D721Med (cell line): Measurements from ENCODE around the gene TMPRSS4.

ENCODE experiments used
- DNase-seq: peaks from one replicate; pipeline ENCODE4 v3.0.0; 2011; ENCODE audit warnings: low spot score; ENCODE audit not compliant: insufficient read length
- FAIRE-seq: peaks from 2 replicates; lab custom pipeline; 2011; peaks lifted over from hg19 to GRCh38; lab: Jason Lieb, UNC
- TF ChIP-seq, protein P1 (sequence below): IDR thresholded peaks from 2 replicates; pipeline ENCODE4 v1.5.1; 2012; ENCODE audit warnings: mild to moderate bottlenecking, control low read depth; ENCODE audit not compliant: insufficient read depth; ENCODE audit errors: missing control alignments

TMPRSS4 gene

DNA sequence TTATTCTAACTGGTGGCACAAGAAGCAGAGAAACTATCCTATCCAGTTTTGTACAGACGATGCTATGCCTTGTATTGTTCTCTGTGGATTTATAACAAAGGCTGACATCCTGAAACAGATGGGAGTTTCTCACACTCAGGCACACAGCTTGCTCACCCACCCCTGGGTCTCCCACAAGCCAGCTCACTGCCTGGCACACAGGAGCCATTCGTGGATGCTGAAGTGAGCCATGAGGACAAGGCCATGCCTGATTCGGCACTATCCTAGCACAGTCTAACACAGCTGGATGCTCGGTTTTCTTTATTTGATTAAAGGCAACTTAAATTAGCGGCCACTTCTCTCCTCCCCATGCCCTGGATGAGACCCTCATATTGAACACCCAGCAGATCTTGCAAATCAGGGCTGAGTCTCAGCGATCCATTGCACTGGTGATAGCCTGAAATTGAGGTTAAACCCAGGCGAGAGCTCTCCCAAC is 25.7 kb upstream of the TMPRSS4 start:
- DNase-seq (no peak), FAIRE-seq (no peak)
- TF ChIP-seq, protein P1, sequence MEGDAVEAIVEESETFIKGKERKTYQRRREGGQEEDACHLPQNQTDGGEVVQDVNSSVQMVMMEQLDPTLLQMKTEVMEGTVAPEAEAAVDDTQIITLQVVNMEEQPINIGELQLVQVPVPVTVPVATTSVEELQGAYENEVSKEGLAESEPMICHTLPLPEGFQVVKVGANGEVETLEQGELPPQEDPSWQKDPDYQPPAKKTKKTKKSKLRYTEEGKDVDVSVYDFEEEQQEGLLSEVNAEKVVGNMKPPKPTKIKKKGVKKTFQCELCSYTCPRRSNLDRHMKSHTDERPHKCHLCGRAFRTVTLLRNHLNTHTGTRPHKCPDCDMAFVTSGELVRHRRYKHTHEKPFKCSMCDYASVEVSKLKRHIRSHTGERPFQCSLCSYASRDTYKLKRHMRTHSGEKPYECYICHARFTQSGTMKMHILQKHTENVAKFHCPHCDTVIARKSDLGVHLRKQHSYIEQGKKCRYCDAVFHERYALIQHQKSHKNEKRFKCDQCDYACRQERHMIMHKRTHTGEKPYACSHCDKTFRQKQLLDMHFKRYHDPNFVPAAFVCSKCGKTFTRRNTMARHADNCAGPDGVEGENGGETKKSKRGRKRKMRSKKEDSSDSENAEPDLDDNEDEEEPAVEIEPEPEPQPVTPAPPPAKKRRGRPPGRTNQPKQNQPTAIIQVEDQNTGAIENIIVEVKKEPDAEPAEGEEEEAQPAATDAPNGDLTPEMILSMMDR: no peak

DNA sequence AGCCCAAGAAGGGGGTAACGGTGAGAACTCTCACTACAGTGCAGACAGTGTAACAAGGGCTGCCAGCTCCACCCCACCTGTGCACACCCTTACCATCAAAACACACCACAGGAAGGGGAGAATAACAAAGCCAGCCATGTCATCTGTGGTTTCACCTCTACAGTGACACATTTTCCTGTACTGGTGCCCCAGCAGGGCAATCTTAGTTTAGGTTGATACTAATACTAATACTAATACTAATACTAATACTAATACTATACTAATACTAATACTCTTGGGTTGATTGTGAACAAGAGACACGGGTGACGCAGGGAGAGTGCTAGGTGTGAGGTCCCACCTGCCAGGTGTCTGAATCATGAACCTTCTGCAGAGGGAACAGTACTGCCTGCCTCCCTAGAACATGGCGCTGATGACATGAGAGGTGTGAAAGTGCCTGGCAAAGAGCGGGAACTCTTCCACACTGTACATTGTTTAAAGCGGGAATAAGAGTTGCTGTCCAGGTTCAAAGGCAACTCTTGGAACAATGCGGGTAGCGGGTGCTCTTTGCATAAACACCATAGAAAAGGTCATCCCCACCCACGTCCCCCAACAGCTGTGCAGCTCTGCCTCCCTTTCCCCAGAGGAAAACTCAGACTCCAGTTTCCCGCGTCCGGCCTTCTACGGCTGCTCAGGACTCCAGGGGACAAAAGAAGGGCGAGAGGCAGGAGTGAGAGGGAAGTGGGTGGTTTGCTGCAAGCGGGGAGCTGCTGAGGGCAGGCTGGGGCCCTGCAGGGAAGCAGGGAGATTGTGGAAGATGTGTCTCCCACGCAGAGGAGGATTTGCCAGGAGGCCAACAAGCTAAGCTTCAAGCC is 25.0 kb upstream of the TMPRSS4 start:
- FAIRE-seq (no peak), DNase-seq (no peak)
- TF ChIP-seq, protein P1: no peak

DNA sequence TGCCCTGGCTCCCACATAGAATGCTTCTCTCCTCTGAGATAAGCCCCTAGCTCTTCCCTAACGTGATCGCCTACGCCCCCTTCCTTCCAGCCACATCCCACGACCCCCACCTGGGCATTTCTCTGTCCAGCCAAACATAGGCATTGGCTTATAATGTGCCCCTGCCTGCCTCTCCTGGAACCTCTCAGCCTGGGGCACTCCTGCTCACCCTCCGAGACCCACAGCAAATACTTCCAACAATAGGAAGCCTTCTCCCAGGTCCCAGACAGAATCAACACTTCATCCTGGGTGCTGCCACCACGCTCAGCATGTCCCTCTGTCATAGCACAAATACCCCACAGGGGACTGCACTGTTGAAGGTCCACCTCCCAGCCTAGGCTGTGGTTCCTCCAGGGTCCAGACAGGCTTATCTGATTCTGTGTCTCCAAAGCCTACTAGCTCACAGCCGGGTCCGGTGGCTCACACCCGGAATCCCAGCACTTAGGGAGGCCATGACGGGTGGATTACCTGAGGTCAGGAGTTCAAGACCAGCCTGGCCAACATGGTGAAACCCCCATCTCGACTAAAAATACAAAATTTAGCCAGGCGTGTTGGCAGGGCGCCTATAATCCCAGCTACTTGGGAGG is 24.2 kb upstream of the TMPRSS4 start:
- TF ChIP-seq, protein P1: no peak
- DNase-seq: no peak
- no peak for FAIRE-seq

DNA sequence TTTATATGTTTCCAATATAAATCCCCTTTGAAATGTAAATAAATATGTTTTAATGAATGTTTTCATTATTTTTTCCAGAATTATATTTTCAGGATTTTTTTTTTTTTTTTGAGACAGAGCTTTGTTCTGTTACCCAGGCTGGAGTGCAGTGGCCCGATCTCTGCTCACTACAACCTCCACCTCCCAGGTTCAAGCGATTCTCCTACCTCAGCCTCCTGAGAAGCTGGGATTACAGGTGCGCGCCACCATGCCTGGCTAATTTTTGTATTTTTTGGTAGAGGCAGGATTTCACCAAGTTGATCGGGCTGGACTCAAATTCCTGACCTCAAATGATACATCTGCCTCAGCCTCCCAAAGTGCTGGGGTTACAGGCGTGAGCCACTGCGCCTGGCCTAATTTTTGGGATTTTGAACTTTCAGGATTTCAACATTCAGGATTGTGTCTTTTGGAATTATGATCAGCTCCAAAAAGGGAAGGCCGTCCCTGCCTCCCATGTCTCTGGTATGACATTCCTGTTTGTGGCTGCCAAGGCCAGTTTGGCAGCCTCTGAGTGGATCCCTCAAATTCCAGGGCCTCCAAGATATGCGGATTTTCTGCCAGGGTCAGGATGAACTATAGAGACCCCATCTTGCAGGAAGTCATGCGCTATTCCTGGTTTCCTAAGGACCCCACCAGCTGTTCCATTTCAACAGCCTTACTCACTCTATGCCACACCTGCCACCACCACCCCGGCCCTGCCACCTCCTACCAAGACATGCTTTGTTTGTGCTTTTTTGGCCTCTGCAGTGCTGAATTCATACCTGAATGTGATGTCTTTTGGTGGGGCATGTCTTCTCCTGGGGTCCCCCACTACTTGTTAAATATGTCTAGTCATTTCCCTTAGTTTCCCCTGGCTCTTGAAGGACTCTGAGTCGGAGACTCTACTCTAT is 21.9 kb upstream of the TMPRSS4 start:
- DNase-seq (no peak), FAIRE-seq (no peak)
- TF ChIP-seq, protein P1: no peak

DNA sequence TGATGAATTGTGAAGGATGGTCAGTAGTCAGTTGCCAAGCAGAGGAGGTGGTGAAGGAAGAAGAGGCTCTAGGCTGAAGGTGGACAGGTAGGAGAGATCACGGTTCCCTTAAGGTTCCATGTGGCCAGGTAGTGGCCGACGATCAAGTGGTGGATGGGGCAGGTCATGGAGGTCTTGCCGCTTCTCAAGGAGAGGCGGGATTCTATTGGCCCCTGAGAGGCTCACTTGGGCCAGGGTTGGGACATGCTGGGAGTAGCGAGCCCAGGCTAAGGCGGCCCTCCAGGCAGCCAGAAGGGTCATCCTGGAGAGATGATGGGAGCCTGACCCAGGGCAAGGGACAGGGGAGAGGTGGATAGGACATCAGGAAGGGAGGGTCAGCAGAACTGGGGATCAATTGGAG is 20.9 kb upstream of the TMPRSS4 start:
- TF ChIP-seq, protein P1: no peak
- no peak for FAIRE-seq

DNA sequence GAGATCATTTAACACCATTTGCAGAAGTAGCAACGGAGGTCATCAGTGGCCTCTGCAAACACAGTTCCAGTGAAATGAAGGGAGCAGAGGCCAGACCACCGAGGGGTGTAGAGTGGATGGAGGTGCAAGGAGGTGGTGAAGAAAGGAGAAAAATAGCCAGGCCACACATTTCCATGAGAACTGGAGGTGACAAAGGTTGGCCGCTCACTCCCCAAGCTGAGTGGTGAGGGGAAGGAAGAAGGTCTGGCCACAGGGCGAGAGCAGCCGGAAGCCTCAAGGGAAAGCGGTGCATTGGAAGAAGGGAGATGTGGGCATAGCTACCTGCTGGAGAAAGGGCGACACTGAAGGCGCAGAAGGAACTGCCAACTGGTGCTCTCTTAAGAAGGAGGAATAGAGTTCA is 20.1 kb upstream of the TMPRSS4 start:
- TF ChIP-seq, protein P1: no peak
- FAIRE-seq (no peak), DNase-seq (no peak)

More for the DNA sequence above, 20.9 kb upstream of the TMPRSS4 start:
- DNase-seq: no peak
